MM.1S (cell line): ENCODE measurements around the gene OSGEP.

ENCODE experiments used
- EZH2 ChIP-seq: fragments of 300-600 bp; sonication (generic); optimal IDR thresholded peaks from 2 replicates; pipeline ENCODE3; 2017; ENCODE audit warnings: low read depth, mild to moderate bottlenecking, antibody characterized with exemption, low read length, mixed read lengths
- TF ChIP-seq, protein P1 (sequence below): fragments of 300-600 bp; sonication (generic); IDR thresholded peaks from 2 replicates; pipeline ENCODE4 v1.5.1; 2016; ENCODE audit warnings: antibody characterized with exemption, low read length, mixed read lengths

DNA sequence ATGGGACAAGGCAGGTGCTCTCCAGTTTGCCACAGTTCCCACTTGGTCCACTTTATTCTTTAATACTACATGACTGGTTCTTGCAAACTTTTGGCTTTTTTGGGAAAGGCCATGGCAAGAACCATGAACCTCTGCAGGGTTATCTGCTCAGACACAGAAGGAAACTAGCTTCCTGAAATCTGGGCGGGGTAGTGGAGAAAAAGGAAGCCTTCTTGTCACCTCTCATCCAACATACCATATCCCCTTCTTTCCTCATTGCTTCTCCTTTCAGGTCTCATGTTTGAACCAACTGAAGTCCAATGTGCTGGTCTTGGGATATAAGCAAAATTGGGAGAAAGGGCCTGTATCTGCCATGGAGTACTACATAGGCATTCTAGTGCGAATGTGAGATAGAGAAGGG lies 13.2 kb downstream of the OSGEP start:
- TF ChIP-seq, protein P1, sequence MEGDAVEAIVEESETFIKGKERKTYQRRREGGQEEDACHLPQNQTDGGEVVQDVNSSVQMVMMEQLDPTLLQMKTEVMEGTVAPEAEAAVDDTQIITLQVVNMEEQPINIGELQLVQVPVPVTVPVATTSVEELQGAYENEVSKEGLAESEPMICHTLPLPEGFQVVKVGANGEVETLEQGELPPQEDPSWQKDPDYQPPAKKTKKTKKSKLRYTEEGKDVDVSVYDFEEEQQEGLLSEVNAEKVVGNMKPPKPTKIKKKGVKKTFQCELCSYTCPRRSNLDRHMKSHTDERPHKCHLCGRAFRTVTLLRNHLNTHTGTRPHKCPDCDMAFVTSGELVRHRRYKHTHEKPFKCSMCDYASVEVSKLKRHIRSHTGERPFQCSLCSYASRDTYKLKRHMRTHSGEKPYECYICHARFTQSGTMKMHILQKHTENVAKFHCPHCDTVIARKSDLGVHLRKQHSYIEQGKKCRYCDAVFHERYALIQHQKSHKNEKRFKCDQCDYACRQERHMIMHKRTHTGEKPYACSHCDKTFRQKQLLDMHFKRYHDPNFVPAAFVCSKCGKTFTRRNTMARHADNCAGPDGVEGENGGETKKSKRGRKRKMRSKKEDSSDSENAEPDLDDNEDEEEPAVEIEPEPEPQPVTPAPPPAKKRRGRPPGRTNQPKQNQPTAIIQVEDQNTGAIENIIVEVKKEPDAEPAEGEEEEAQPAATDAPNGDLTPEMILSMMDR: no peak
- no peak for TF ChIP-seq EZH2
